ENCODE data around the gene FOLR1. TPM values are rescaled to one million over a fixed set of nuclear protein-coding genes. Genes with fewer than 3 reads are reported as not detected.

The FOLR1 gene
- total and polyA plus RNA-seq, 10 of the 15 experiments (the other 5 are each of a cell fraction or from before 2014, with no cell fraction given), result not detected

GRCh38 chr11:72217841-72218240 lies 25.9 kb downstream of the FOLR1 start:
- Histone ChIP-seq H3K4me2 (ENCODE audit: control insufficient read depth, insufficient read depth) (no peak overlapping the region), H2AFZ (ENCODE audit: control insufficient read depth, low read depth, low read length) (no peak overlapping the region), H3K9me3 (replicated peaks; ENCODE audit: control insufficient read depth, insufficient read depth, low read length) (no peaks in the 10 kb centered on the region), H3K36me3 (ENCODE audit: control insufficient read depth in 2 of 2, insufficient read depth in 2 of 2, low read length in 1 of 2) (no peaks in the 10 kb centered on the region), H3K79me2 (ENCODE audit: control insufficient read depth, insufficient read depth, low read length) (no peaks in the 10 kb centered on the region; the same call in 1 of the 2 replicates), H3K27ac (ENCODE audit: control insufficient read depth, insufficient read depth) (no peak overlapping the region), H3K27me3 (replicated peaks in 1 of 2; ENCODE audit: control insufficient read depth in 2 of 2, insufficient read depth in 2 of 2, low read length in 1 of 2) (no peaks in the 10 kb centered on the region), H3K4me3 (no peak overlapping the region), H4K20me1 (ENCODE audit: control insufficient read depth, insufficient read depth) (no peaks in the 10 kb centered on the region), H3K4me1 (ENCODE audit: control insufficient read depth, insufficient read depth, low read length) (peaks cover 15% of the 10 kb centered on the region), H3K9ac (ENCODE audit: control insufficient read depth, insufficient read depth, low read length) (no peak overlapping the region)
- RAD21 ChIA-PET (ENCODE audit: unreplicated experiment), result no interaction called here
- no TSS peak for BruUV-seq (replicated peaks)
- no peak for TF ChIP-seq ATF7 (IDR thresholded peaks at IDR 0.05; ENCODE audit: low read depth)
- no peak for TF ChIP-seq NFYA (IDR thresholded peaks at IDR 0.05; ENCODE audit: borderline replicate concordance, low read depth, low read length)
- TF ChIP-seq DPF2 (IDR thresholded peaks at IDR 0.05), result no peak
- TF ChIP-seq SMAD5 (IDR thresholded peaks at IDR 0.05; ENCODE audit: low read depth), result no peak
- TF ChIP-seq USF2 (IDR thresholded peaks at IDR 0.05; ENCODE audit: borderline replicate concordance, low read depth, low read length), result no peak
- TF ChIP-seq PRDM15 (CRISPR knock-in tag; IDR thresholded peaks at IDR 0.05), result no peak
- no peak for TF ChIP-seq MXI1 (IDR thresholded peaks at IDR 0.05; ENCODE audit: low read depth, low read length)
- TF ChIP-seq, protein P1, sequence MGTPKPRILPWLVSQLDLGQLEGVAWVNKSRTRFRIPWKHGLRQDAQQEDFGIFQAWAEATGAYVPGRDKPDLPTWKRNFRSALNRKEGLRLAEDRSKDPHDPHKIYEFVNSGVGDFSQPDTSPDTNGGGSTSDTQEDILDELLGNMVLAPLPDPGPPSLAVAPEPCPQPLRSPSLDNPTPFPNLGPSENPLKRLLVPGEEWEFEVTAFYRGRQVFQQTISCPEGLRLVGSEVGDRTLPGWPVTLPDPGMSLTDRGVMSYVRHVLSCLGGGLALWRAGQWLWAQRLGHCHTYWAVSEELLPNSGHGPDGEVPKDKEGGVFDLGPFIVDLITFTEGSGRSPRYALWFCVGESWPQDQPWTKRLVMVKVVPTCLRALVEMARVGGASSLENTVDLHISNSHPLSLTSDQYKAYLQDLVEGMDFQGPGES (IDR thresholded peaks at IDR 0.05), result no peak
- TF ChIP-seq SMAD1 (IDR thresholded peaks at IDR 0.05; ENCODE audit: low read depth, partially characterized antibody), result no peak
- no peak for TF ChIP-seq ZNF24 (IDR thresholded peaks at IDR 0.05)
- TF ChIP-seq KDM1A (IDR thresholded peaks at IDR 0.05; ENCODE audit: borderline replicate concordance), result no peak
- no peak for TF ChIP-seq FOXM1 (IDR thresholded peaks at IDR 0.05; ENCODE audit: low read depth, low read length)
- no peak for TF ChIP-seq YY1 (IDR thresholded peaks at IDR 0.05; ENCODE audit: low read depth, low read length)
- TF ChIP-seq HCFC1 (IDR thresholded peaks at IDR 0.05; ENCODE audit: low read length), result no peak
- TF ChIP-seq EGR1 (IDR thresholded peaks at IDR 0.05; ENCODE audit: borderline replicate concordance in 1 of 2, low read depth in 2 of 2, low read length in 2 of 2), result no peak
- no peak for TF ChIP-seq NR2C2 (IDR thresholded peaks at IDR 0.05; ENCODE audit: borderline replicate concordance, control insufficient read depth, insufficient read length, low read depth)
- TF ChIP-seq GABPA (IDR thresholded peaks at IDR 0.05; ENCODE audit: low read depth), result no peak
- TF ChIP-seq E4F1 (IDR thresholded peaks at IDR 0.05; ENCODE audit: borderline replicate concordance, partially characterized antibody), result no peak
- CTCF ChIA-PET, result no interaction called here
- intact Hi-C loops (cut with micrococcal nuclease; ENCODE audit: unreplicated experiment), result no loop called here
- POLR2A ChIA-PET, result no interaction called here
- in situ Hi-C loops (cut with MboI), result no loop called here
- 0% methylated on average over 2 of the region's 2 CpGs for WGBS (ENCODE audit: insufficient coverage, insufficient replicate concordance, low lambda C conversion rate, missing lambda C conversion rate)
- FAIRE-seq, result no peak
- no peak for DNase-seq (ENCODE audit: low read depth, low spot score)
- SMC1A ChIA-PET (ENCODE audit: uncharacterized antibody, unreplicated experiment), result no interaction called here
- no peak for ATAC-seq
